Mammary epithelial cell (primary cell): ENCODE data around the gene KRT74.

ENCODE experiments used
- CTCF ChIP-seq, 2 donors: IDR thresholded peaks in 1 of 2; conservative IDR thresholded peaks in 1 of 2; 2 replicates each; pipeline ENCODE4 v1.5.1; 2011 to 2012; ENCODE audit warnings: inconsistent platforms in 2 of 2, low read length in 2 of 2, mild to moderate bottlenecking in 2 of 2, control low read depth in 1 of 2, low read depth in 1 of 2; ENCODE audit not compliant: insufficient read depth in 1 of 2; ENCODE audit errors: extremely low read depth in 1 of 2
- EZH2 ChIP-seq: IDR thresholded peaks from 2 replicates; pipeline ENCODE4 v1.6.1; 2012; ENCODE audit warnings: low read length, inconsistent platforms, borderline replicate concordance

GRCh38 chr12:52580496-52580895, 6.9 kb upstream of the KRT74 start:
- TF ChIP-seq CTCF (conservative IDR thresholded peaks at IDR 0.05 in 1 of 2, IDR thresholded peaks at IDR 0.05 in 1 of 2; ENCODE audit: extremely low read depth in 1 of 2, insufficient read depth in 1 of 2, low read depth in 1 of 2, low read length in 2 of 2), result no peak
- no peak for TF ChIP-seq EZH2
